Lower leg skin (tissue), 3 donors: ENCODE data around the gene ROR1.

ENCODE experiments used
- POLR2A ChIP-seq, 2 donors: fragments of 450-650 bp; IDR thresholded peaks; one replicate each; pipeline ENCODE4 v1.6.1; 2016 to 2017; ENCODE audit warnings: antibody characterized with exemption in 2 of 2, mild to moderate bottlenecking in 1 of 2, moderate library complexity in 1 of 2
- TF ChIP-seq, protein P1 (sequence below), 3 donors: fragments of 450-650 bp; IDR thresholded peaks; one replicate each; pipeline ENCODE4 v1.5.1; 2016; ENCODE audit warnings: antibody characterized with exemption in 3 of 3, mild to moderate bottlenecking in 3 of 3, moderate library complexity in 2 of 3

DNA sequence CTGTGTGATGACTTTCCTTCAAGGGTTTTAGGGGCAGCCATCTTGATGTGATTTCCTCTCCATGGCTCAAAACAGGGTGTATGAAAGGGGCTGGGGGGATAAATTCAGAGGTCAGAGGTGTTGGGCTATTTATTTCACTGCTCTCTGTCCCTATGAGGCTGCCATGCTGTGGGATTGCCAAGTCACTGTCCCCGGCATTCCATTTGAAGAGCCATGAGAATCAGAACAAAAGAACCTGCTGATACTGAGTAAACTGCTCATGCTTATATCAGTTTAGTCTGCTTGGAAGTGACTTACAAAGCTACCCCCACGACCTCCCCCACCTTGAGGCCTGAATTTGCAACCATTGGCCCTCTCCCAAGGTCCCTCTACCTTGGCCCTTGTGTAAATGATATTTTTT, 357.3 kb downstream of the ROR1 start:
- TF ChIP-seq, protein P1, sequence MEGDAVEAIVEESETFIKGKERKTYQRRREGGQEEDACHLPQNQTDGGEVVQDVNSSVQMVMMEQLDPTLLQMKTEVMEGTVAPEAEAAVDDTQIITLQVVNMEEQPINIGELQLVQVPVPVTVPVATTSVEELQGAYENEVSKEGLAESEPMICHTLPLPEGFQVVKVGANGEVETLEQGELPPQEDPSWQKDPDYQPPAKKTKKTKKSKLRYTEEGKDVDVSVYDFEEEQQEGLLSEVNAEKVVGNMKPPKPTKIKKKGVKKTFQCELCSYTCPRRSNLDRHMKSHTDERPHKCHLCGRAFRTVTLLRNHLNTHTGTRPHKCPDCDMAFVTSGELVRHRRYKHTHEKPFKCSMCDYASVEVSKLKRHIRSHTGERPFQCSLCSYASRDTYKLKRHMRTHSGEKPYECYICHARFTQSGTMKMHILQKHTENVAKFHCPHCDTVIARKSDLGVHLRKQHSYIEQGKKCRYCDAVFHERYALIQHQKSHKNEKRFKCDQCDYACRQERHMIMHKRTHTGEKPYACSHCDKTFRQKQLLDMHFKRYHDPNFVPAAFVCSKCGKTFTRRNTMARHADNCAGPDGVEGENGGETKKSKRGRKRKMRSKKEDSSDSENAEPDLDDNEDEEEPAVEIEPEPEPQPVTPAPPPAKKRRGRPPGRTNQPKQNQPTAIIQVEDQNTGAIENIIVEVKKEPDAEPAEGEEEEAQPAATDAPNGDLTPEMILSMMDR (IDR thresholded peaks at IDR 0.05), result no peak
- no peak for TF ChIP-seq POLR2A (IDR thresholded peaks at IDR 0.05)
